Stomach (tissue), 4 donors: Measurements from ENCODE around the gene IGSF3.

Experiments
- POLR2A ChIP-seq, 4 donors: fragments of 450-650 bp; IDR thresholded peaks; one replicate each; pipeline ENCODE4 v1.6.1; 2016; ENCODE audit warnings: antibody characterized with exemption in 4 of 4, control low read depth in 2 of 4, mild to moderate bottlenecking in 1 of 4, moderate library complexity in 1 of 4
- TF ChIP-seq, protein P1 (sequence below), 7 experiments: fragments of 450-650 bp in 4 of 7; fragments of 200-600 bp in 3 of 7; sonication (generic) in 3 of 7; IDR thresholded peaks; one replicate each; pipeline ENCODE4 v1.5.1; 2016 to 2019; ENCODE audit warnings: antibody characterized with exemption in 7 of 7, control low read depth in 2 of 7, mild to moderate bottlenecking in 1 of 7

DNA sequence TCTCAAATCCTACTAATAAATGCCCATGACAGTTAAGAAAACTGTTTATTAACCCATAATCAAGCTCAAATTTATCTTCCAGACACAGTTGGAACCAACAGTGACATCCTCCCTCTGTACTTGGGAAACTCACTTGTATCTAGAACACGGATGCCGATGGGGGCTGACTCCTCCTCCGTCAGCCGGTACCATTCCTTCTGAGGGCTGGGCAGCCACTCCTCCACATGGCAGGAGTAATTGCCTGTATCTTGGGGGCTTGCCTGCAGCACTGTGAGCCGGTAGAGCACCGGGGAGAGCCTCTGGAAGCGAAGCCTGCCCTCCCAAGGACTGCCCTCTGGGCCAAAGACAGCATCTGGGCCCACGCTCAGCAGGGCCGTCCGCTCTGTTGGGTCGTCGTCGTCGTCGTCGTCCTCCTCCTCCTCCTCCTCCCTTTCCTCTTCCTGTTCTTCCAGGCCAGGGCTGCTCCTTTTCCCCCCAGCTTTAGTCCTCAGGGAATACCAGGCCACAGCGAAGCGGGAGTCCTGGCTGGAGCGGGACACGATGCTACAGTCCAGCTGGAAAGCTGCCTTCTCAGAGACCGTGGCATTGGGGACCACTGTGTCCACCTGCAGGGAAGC is 88.2 kb downstream of the IGSF3 start:
- TF ChIP-seq, protein P1, sequence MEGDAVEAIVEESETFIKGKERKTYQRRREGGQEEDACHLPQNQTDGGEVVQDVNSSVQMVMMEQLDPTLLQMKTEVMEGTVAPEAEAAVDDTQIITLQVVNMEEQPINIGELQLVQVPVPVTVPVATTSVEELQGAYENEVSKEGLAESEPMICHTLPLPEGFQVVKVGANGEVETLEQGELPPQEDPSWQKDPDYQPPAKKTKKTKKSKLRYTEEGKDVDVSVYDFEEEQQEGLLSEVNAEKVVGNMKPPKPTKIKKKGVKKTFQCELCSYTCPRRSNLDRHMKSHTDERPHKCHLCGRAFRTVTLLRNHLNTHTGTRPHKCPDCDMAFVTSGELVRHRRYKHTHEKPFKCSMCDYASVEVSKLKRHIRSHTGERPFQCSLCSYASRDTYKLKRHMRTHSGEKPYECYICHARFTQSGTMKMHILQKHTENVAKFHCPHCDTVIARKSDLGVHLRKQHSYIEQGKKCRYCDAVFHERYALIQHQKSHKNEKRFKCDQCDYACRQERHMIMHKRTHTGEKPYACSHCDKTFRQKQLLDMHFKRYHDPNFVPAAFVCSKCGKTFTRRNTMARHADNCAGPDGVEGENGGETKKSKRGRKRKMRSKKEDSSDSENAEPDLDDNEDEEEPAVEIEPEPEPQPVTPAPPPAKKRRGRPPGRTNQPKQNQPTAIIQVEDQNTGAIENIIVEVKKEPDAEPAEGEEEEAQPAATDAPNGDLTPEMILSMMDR (IDR thresholded peaks at IDR 0.05), result no peak
- TF ChIP-seq POLR2A (IDR thresholded peaks at IDR 0.05), result no peak
